NB4 (cell line): ENCODE results near the gene MINAR1.

Experiments
- DNase-seq: peaks from one replicate; pipeline ENCODE4 v3.0.0; 2010; ENCODE audit warnings: low read depth
- H3K4me3 ChIP-seq: one replicate; pipeline ENCODE4 v1.5.1; 2011; ENCODE audit warnings: mild to moderate bottlenecking, low read depth, low read length, moderate library complexity
- MYC ChIP-seq: IDR thresholded peaks from 2 replicates; pipeline ENCODE4 v1.6.1; 2011; ENCODE audit warnings: low read depth, low read length
- POLR2A ChIP-seq: IDR thresholded peaks from 2 replicates; pipeline ENCODE4 v1.6.1; 2011; ENCODE audit warnings: mild to moderate bottlenecking; ENCODE audit not compliant: insufficient read length; ENCODE audit errors: extremely low read depth
- TF ChIP-seq, protein P1 (sequence below): IDR thresholded peaks from 2 replicates; pipeline ENCODE4 v1.6.1; 2011; ENCODE audit warnings: low read depth, low read length
- TF ChIP-seq, protein P2 (sequence below): IDR thresholded peaks from one replicate; pipeline ENCODE4 v1.5.1; 2012; ENCODE audit warnings: low read depth, low read length

The MINAR1 gene

DNA sequence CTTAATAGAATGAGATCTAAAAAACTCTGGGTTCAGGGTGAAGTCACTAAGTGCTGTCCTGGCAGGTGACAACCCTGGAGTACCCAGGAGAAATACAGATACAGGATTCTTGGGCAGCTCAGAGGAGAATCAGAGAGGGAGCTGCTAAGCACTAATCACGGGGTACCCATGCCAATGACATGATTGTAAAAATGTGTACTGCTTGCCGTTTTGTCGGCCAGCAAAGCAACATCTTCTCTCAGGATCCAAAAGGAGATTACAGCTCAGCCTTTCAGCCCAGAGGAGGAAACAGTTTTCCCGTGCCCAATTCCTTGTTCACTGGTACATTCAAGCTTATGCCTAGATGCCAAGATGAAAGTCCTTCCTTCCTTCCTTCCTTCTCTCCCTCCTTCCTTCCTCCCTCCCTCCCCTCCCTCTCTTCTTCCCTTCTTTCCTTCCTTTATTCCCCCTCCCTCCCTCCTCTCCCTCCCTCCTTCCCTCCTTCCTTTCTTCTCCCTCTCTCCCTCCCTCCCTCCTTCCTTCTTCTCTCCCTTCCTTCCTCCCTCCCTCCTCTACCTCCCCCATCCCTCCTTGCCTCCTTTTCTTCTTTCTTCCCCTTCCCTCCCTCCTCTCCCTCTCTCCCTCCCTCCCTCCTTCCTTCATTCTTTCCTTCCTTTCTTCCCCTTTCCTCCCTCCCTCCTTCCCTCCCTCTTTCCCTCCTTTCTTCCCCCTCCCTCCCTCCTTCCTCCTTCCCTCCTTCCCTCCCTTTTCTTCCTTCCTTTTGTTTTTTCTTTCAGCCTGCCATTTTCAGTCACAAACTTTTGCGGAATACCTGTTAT is 4.1 kb upstream of the MINAR1 start:
- H3K4me3 ChIP-seq, result no peak overlapping the region
- no peak for DNase-seq
- TF ChIP-seq, protein P1, sequence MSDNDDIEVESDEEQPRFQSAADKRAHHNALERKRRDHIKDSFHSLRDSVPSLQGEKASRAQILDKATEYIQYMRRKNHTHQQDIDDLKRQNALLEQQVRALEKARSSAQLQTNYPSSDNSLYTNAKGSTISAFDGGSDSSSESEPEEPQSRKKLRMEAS, result no peak
- no peak for TF ChIP-seq POLR2A
- TF ChIP-seq, protein P2, sequence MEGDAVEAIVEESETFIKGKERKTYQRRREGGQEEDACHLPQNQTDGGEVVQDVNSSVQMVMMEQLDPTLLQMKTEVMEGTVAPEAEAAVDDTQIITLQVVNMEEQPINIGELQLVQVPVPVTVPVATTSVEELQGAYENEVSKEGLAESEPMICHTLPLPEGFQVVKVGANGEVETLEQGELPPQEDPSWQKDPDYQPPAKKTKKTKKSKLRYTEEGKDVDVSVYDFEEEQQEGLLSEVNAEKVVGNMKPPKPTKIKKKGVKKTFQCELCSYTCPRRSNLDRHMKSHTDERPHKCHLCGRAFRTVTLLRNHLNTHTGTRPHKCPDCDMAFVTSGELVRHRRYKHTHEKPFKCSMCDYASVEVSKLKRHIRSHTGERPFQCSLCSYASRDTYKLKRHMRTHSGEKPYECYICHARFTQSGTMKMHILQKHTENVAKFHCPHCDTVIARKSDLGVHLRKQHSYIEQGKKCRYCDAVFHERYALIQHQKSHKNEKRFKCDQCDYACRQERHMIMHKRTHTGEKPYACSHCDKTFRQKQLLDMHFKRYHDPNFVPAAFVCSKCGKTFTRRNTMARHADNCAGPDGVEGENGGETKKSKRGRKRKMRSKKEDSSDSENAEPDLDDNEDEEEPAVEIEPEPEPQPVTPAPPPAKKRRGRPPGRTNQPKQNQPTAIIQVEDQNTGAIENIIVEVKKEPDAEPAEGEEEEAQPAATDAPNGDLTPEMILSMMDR, result no peak
- TF ChIP-seq MYC, result no peak

DNA sequence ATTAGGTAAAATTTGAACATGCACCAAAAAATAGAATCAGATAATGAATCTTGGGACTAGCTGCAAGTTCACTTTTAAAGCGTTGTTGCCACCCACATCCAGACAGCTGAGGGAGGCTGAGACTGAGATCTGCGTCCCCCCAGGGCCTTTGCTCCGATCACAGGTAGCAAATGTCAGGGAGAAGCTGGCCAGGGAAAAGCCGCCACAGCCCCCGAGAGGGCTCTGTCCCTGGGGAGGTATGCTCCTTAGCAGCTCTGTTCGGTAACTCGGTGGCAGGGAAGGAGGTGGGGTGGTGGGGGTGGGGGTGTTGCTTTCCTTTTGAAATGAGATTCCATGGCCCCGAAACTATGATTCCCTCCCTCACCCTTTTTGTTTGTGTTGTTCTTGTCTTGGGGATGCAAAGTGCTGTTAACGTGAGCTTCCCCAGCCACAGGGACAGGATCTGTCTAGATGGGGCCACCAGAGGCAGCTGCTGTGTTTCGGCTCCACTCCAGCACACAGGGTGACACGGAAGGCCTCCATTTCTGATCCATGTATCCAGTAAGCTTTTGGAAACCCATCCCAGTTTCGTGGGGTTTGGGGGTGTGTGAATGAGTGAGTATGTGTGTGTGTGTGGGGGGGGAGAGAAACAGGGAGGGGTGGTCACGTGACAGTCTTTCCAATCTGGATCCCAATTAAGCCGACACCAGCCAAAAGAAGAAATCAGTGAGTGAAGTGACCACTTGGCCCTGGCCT is 1.1 kb upstream of the MINAR1 start:
- TF ChIP-seq, protein P2, result no peak
- TF ChIP-seq MYC, result no peak
- TF ChIP-seq, protein P1, result no peak
- no peak for TF ChIP-seq POLR2A
- H3K4me3 ChIP-seq, result no peak overlapping the region
- DNase-seq, result no peak

DNA sequence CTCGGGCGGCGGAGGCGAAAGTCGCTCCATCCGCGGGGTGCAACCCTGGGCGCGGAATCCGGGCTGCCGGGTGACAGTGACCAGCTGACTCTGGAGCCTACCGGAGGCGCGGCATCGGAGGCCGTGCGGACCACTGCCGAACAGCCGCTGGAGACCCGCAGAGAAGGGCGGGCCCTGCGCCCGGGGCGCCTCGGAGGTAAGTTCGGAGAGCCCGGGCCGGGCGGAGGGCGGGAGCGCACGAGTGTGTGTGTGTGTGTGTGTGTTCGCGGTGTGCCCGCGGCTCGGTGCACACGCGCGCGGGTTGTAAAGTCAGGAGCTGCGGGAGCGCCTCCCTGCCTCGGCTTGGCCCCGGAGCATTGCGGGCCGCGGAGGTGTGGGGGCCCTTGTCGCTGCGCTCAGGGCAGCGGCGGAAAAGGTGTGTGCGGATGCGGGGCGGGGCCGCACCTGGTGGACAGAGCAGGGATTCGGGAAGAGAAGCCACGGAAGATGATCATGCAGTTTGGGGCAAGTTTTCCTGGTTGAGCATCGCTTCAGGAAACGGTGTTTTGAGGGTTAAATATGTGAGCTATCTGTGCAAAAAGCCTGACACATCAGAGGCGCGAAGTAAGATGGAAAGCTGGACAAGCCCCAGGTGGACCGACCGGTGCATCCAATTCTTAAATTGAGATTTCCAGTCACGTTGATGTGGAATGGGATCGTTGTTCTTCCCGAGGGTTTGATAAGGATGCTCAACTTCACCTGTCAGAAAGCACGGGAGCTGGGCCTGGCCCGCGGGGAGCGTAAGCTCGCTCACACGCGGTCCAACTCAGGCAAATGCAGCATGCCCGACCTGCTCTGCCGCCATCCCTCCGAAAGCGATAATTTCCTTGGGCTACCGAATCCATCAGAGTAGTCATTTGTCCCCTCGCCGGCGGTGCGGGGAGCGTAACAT is 474 bp downstream of the MINAR1 start:
- DNase-seq, result no peak
- TF ChIP-seq, protein P2, result no peak
- TF ChIP-seq, protein P1, result no peak
- TF ChIP-seq MYC, result no peak
- TF ChIP-seq POLR2A, result no peak
- H3K4me3 ChIP-seq, result no peak overlapping the region

DNA sequence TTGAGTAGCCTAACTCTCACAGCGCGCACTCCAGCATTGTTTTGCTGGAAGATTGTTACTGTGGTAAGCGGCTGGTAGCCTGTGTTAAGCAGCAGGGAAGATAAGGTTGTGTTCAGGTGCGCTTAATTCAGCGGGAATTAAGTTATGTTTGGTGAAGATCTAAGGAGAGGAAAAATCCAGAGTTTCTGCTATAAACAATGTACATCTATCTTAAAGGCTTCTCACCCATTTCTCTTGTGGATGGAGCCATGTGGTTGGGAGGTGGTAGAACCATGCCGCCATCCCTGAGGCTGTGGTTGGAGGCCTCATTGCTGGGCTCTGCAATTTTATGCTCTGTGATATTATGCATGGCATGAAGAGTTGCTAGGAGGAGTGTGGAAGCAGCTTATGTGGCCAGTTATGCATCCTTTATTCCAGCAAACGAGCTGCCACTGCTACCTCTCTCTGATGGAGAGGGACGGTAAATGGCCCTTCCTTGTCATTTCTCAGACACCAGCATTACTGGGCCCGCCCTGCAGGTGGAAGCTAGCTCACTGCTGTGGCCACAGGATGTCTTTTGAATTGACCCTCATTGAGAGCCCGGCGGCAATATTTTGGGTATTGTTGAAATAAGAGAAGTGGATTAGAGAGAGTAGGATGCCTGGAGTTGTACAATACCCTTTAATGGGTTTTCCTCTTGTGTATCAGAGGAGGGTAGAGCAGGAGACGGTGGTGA is 1.3 kb downstream of the MINAR1 start:
- TF ChIP-seq, protein P2, result no peak
- H3K4me3 ChIP-seq, result no peak overlapping the region

DNA sequence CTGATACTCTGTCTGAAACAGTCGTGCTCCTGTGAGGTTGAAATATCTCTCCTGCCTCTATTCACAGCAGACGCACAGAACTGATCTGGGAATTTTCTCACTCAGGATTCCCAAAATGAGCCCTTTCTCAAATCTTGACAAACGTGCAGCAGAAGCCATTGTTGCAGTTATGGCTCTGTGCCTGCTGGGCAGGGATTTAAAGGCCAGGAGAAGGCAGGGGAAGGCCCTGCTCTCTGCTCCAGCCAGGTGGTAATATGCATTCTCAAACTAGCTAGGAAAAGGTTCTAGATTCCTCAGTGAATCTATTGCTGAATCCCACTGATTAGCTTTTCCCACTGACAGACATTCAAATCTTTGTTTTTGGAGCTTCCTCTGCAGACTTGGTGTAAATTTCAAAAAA is 2.2 kb downstream of the MINAR1 start:
- no peak for TF ChIP-seq MYC
- TF ChIP-seq, protein P2, result no peak
- TF ChIP-seq, protein P1, result no peak
- no peak for TF ChIP-seq POLR2A
- H3K4me3 ChIP-seq, result no peak overlapping the region
- no peak for DNase-seq

More for the DNA sequence above, 1.3 kb downstream of the MINAR1 start:
- no peak for DNase-seq
